Measurements from ENCODE around the gene TXLNG.

TXLNG gene

DNA sequence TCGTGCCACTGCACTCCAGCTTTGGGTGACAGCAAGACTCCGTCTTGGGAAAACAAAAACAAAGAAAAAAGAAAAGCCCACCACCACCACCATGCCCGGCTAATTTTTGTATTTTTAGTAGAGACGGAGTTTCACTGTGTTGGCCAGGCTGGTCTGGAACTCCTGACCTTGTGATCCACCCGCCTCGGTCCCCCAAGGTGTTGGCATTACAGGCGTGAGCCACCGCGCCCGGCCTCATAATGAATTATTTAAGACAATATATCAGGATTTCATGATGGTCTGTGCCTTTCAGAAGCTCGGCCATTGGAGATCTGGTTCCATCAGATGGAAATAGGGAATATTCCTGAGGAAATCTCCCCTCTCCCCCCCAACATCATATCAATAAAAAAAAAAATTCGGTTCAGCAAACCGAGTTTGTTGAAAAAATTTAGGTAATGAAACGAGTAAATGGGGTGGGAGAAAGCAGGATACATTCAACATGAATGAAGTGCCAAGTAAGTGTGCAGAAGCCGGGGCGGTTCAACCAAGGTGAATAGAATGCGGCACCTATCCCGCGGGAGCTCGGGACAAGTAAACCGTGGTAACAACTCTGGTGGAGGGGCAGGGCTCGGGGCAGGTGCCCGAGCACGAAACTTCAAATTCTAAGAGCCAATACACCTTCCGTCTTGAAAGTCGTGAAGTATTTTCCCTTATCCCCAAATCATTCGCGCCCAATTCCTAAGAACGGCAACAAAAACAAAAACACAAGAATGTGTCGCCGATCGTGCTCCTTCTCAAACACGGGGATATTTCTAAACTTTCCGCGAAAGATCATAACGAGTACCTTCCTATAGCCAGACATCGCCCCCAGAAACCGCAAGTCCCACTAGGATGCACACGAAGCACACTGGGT lies 773 bp upstream of the TXLNG start:
- DNase-seq = no peak

DNA sequence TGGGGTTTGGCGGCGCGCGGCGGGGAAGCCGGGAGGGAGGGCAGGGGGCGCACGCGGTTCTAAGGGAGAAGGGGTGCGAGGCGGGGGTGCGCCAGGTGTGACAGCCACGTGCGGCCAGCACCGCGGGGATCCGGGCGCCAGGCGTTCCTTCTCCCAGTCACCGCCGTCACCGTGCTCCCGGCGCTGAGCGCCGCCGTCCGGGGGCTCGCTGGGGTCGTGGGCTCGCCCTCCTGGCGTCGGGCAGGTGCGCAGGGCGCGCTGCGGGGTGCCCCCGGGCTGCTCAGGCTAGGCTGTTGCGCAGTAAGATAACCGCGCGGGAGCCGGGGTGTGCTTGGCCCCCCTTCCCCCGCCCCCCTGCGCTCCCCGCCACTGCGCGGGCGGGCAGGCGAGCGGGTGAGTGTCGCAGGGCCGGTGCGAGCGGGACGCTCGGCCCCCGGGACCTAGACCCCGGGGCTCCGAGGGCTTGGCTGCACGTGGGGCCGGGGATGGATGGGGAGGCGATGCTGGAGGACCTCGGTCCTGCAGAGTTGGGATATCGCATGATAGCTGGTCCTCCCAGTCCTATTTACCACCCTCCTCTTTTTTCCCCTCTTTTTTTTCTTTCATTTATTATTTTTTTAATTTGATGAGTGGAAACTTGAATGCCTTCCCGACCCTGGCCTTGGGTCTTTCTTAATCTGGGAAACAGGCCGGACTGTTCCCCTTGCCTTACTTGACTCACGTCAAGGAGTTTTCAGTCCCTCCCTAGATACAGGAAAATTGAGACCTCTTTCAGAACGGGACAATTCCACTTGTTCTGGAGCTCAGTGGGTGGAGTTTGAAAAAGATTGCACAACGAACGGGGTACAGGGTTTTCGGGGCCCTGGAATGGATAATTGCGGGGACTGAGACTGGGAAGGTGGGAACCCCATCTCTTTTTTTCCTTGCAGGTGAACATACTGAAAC lies 797 bp downstream of the TXLNG start:
- no peak for DNase-seq

DNA sequence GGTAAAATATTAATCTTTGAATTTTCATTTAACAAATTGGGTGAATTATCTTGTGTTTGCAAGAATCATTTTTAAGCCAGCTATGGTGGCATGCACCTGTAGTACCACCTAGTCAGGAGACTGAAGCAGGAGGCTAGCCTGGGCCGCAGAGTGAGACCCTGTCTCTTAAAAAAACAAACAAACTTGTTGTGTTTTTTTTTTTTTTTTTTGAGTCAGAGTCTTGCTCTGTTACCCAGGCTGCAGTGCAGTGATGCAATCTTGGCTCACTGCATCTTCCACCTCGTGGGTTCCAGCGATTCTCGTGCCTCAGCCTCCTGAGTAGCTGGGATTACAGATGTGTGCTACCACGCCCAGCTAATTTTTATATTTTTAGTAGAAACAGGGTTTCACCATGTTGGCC lies 2.2 kb downstream of the TXLNG start:
- DNase-seq = no peak

DNA sequence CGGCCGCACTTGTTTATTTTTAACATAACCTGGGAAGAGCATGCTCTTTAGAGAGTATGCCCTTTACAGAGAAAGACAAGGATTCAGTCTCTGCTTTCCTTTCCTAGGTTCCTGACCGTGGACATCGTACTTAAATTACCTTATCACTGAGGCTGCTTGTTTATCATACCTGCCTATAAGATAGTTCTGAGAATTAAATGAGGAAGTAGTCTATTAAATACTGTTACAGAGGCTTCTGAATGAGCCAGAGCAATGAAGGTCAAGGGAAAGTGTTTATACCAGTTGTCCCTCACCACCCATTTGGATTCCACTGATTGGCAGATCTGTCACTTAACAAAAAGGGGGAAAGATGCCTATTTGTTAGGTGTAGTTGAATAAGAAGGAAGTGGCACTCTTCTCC lies 10.0 kb downstream of the TXLNG start:
- no peak for DNase-seq

DNA sequence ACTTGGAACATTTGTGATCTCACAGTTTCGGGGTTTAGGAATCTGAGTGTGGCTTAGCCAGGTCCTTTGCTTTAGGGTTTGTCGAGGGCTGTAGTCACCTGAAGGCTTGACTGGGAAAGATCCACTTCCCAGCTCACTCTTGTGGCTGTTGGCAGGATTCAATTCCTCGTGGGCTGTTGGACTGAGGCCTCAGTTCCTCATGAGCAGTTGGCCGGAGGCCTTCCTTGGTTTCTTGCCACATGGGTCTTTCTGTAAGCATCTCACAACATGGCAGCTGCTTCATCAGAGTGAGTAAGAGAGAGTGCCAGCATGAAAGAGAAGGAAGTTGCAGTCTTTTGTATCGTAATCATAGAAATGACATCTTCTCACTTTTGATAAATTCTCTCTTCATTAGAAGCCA lies 11.1 kb downstream of the TXLNG start:
- no peak for DNase-seq

DNA sequence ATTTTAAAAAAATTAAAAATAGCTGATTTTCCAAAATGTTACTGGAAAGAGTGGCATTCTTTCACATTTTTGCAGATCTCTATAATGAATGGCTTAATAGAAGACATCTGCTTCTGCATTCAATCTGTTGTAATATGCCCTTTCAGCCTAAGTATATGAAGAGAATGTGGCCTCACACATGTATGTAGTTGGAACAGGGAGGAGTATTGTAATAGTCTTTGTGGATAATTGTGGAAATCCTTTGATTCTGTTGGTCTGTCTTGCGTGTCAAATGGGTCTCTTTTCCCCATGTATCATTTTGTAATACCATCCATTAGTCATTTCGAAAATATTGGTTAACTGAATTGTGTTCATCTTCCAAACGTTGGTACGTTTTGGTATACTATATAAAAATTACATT lies 11.6 kb downstream of the TXLNG start:
- no peak for DNase-seq

DNA sequence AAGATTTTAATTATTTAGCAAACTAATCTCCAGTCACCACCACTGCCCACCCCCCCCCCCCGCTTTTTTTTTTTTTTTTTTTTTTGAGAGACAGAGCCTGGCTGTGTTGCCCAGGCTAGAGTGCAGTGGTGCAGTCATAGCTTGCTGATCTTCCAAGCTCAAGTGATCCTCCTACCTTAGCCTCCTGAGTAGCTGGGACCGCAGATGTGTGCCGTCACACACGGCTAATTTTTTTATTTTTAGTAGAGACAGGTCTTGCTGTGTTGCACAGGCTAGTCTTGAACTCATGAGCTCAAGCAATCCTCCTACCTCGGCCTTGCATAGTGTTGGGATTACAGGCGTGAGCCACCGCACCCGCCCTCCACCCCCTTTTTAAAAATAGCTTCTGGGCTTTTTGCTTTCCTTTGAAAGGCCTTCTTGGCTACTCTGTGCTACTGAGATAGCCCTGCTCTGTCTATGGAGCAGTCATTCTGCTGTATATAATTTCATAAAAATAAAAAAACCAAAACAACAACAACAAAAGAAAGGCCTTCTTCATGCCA lies 18.7 kb downstream of the TXLNG start:
- DNase-seq = no peak

DNA sequence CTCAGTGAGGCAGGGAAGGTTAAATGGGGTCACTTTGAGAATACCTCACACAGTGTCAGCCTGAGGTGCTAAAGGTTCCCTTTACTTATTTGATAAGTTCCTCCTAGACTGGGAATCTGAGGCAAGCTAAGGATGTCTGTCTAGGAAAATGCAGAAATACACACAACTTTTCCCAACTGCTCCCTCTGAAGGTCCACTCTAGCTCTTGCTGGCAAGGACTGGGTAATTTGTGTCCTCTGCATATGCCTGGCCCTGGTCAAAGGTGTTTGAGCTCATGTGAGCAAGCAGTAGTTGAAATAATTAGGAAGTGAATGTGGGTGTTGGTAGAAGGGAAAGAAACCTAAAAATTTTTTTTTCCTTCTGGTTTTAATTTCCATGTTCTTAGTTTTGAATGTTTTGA lies 21.3 kb downstream of the TXLNG start:
- no peak for DNase-seq

DNA sequence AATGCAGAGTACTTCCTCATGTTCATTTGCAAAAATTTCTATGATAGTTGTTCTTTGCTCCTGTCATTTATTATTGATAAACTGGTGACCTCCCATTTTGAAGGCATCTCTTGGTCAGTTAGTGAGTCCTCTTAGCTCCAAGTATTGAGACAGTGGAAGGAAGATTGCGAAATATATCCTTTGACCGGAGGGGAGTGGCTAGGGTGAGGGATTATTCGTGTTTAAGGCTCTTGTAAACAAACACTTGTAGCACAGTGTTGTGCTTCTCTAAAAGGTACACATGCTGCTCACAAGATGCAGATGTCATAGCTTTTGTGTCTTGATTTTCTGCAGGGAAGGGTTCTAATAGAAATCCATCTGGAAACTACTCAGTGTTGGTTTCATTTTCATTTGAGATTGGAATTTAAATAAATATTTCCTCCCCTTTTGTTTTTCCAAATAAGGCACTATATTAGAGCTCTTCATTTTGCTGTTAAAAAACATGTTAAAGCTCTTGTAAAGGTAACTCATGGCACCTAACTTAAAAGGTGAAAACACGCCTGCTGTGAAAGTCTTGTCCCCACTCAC lies 21.8 kb downstream of the TXLNG start:
- DNase-seq = no peak

DNA sequence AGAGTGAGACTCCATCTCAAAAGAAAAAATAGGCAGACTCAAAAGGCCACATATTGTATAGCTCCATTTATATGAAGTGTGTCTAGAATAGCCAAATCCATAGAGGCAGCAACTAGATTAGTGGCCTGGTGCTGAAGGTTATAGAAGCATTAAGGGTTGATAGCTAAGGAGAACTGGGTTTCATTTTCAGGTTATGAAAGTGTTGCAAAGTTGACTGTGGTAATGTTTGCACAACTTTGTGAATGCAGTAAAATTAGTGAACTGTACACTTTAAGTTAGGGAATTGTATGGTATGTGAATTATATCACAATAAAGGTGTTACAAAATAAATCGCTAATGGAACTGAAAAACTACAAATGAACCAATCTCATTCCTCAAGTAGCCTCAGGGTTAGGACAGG lies 28.3 kb downstream of the TXLNG start:
- DNase-seq = no peak

DNA sequence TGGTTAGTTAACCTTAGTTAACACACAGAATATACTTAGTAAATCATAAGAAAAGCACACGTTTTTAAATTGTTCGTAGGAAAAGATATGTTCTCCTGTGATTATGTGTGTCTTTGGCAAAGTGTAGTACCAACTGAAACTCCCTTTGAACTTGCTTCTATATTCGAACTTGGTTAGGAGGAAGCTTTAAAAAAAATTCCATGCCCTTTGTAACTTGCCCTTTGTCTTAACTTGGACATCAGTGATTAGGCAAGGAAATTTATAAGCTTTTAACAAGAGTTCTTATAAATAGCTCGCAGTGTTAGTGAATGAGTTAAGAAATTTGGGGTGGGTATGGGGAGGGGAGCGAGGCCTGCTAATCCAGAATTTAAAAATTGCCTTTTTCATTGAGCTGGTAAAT lies 33.4 kb downstream of the TXLNG start:
- DNase-seq = no peak

DNA sequence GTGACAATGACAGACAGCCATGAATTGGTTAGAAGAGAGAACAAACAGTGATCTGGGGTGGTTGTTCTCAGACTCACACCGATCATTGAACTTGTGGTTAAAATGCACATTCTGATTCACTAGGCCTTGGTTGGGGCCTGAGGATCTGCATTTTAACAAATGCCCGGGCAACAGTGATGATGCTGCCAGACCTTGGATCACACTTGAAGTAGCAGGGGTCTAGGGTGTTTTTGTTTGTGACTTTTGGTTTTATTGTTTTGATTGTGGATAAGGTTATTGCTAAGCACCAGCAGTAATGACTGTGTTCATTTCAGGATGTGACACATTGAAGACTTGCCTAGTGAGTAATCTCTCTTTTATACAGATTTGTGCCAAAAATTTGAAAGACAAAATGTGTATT lies 36.5 kb downstream of the TXLNG start:
- no peak for DNase-seq

DNA sequence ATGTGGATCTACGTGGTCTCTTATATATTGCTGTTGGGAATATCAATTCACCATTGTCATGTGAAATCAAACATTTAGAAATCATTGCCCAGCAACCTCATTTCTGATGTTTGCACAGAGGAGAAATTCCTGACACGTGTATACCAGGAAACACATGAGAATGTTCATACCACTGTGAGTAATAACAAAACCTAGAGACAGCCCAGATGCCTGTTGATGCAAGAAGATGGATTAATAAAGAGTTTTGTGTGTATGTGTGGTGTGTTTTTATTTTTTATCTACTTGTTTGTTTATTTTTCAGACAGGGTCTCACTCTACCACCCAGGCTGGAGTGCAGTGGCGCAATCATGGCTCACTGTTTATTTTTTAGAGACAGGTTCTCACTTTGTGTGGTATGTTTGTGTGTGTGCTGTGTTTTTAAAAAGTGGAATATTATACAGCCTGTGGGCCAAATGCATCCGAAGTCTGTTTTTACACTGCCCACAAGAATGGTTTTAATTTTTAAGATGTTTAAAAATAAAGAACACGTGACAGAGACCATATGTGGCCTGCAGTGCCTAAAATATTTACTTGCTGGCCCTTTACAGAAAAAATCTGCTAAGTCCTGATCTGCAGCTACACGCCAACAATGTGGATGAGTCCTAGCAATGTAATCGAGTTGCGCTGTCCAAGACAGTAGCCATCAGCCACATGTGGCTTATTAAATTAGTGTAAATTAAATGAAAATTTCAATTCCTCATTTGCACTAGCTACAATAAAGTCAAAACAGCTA lies 39.2 kb downstream of the TXLNG start:
- no peak for DNase-seq

DNA sequence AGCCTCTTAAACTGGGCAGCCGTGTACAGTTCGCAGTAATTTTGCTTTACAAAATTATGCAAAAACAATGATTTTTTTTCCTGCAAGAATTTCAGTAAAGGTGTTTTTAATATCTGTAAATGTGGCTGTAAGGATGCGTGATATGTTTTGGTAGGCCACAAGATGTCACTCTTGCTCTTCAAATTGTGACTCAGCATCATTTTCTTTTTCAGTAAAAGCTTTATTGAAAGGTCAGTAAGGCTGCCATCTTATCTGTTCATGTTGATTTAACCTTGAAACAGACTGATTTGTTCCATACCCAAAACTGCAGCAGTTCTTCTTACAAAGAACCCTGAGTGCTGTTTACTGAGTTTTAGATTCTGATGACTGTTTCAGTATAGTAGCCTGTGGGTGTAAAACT lies 39.9 kb downstream of the TXLNG start:
- DNase-seq = no peak

DNA sequence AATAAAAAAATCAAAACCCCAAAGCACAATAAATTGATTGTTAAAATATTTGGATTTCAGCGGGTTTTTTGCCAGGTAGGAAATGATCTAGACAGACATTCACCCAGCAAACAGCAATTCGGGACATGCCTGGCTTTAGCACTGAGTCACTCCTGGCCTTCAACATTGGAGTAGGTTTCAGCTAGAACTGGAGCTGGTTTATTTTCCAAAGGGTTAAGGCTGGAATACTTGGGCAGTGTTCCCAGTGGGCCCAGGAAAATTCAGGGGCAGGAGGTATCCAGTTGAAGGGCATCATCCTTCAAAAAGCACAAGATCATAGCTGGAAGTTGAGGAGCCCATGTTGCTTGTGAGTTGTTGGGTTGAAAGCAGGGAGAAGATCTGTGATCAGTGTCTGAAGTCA lies 41.0 kb downstream of the TXLNG start:
- DNase-seq = no peak

DNA sequence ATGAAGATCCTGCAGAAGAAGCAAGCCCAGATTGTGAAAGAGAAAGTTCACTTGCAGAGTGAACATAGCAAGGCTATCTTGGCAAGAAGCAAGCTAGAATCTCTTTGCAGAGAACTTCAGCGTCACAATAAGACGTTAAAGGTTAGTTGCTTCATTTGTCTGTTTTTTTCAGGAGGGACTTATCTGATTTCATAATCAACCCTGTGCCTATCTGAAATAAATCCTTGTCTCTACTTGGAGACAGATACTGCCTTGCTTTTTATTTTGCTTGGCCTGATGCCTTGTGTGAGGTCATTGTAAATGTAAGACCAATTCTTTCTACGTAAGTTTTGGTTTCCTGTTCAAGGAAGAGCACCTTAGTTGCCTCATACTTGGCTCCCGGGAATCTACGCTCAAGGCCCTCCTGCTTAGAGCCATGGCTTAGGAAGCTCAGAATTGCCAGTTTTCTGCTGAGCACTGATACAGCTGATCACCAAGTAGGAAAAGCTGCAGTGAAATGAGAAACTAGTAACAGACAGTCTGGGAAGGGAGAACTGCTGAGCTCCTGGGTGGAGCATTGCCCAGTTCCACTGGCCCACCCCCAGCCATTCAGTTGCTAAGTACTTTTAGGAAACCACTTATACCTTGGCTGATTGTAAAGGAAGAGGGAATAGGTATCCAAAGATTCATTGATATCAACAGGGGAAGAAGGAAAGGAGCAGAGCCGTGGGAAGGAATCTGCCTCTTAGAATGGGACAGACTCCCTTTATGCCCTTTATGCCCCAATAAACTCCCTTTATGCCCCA lies 42.0 kb downstream of the TXLNG start:
- no peak for DNase-seq

DNA sequence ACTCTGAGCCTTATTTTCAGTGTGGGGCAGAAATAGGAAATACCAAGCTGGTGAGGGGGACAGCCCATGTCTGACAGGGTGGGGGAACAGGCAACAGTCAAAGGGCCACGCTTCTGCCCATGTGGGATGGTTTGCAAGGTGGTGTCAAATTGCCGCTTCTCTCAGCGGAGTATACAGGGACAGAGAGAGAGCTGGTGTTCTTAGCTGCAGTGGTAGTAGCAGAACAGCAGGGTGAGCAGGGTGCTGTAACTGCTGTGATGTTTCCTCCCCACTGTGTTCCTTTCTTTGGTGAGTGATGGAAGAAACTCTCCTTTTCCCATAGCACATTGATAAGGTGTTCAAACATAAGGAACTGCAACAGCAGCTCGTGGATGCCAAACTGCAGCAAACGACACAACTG lies 46.0 kb downstream of the TXLNG start:
- no peak for DNase-seq

DNA sequence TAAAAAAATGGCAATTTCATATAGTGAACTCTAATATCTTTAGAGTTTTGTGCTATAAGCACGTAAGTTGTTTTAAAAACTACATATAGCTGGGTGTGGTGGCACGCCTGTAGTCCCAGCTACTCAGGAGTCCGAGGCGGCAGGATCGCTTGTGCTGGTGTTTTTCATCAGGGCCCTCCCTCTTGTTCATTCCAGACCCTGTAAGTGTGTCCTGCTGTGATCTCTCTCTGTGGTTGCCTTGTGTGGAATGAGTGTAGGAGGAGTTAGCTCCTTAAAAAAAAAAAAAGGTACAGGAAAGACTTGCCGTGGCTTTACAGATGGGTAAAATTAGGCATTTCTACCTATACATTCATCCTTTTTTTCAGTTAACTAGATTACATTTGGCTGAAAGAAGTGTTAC lies 48.5 kb downstream of the TXLNG start:
- DNase-seq = no peak

DNA sequence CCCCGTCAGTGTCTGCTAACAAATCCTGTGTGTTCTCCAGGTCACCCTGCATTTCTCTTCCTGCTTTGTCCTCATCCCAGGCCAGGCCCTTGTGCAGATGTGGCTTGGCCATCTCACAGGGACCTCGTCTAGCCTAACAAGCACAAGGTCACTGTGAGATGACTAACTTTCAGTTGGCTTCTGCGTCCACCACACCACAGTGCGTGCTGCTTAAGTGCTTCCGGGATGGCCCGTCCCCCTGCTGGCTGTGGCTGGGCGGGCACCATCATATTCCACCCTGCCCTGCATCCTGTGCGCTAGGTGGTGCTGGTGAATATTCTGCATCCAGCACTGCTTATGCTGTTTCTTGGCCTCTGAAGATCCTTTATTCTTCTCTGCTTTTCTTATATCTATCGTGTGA lies 50.1 kb downstream of the TXLNG start:
- no peak for DNase-seq

DNA sequence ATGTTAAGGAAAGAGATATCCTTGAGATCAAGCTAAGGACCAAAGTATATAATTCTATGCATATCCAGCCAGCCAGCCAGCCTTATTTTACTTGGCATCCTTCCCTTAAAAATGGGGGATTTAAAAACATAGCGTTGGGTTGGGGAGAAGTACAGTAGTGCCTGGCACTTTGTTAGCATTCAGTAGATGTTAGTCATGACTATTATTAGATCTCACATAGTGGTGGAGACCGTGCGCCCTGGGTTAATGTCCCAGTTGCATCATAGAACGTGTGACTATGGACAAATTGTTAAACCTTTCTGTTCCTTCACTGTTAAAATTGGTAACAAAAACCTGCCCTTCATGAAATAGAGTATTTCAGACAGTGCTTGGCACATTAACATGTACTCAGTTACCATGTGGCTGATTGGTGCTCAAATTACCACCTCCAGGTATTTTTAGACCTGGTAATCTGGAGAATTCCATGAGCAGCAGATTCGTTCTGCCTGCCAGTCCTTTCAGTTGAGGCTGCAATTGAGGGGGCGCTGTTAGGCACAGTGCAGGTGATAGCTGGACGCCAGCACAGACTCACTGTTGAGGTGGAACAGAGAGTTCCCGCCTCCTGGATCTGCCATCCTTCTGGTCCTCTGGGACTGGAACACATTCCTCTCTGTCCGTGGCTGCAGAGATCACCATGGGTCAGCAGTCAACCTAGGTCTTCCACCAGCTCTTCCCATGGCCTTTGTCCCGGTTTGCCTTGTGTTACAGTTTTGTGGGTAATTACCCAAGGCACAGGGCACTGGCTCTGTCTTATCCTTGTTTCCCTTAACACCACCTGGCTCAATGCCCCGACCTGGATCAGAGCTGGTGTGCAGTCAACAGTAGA lies 52.2 kb downstream of the TXLNG start:
- no peak for DNase-seq

Data from DMS79 (cell line).